Keratinocyte (primary cell): ENCODE data around the gene STON2. TPM values are rescaled to one million over a fixed set of nuclear protein-coding genes. Genes with fewer than 3 reads are reported as not detected.
A peak's percentile ranks its signal among the peaks of the same experiment; 100 is the strongest.

Experiments used
- DNase-seq: peaks from one replicate; pipeline ENCODE4 v3.0.0-alpha.2; 2011; ENCODE audit warnings: low read depth, missing footprints, low spot score
- FAIRE-seq: peaks from 2 replicates; lab custom pipeline; 2011; peaks lifted over from hg19 to GRCh38; lab: Jason Lieb, UNC
- H2AFZ ChIP-seq: 2 replicates; pipeline ENCODE4 v1.6.0; 2012; ENCODE audit warnings: low read length, control low read depth, inconsistent platforms; ENCODE audit not compliant: control insufficient read depth
- H3K27ac ChIP-seq: 2 replicates; pipeline ENCODE4 v1.5.1; 2011; ENCODE audit warnings: low read length; ENCODE audit not compliant: control insufficient read depth, insufficient read depth
- H3K27me3 ChIP-seq: 3 replicates; pipeline ENCODE4 v1.6.0; 2011; ENCODE audit warnings: low read length; ENCODE audit not compliant: control insufficient read depth, insufficient read depth; ENCODE audit errors: extremely low read depth
- H3K36me3 ChIP-seq, 2 experiments: 2 replicates in 1 of 2; 3 replicates in 1 of 2; pipeline ENCODE4 v1.5.1; 2011; ENCODE audit warnings: low read length in 2 of 2, mild to moderate bottlenecking in 1 of 2; ENCODE audit not compliant: control insufficient read depth in 2 of 2, insufficient read depth in 2 of 2; ENCODE audit errors: extremely low read depth in 1 of 2
- H3K4me1 ChIP-seq: 3 replicates; pipeline ENCODE4 v1.5.1; 2011; ENCODE audit warnings: low read length; ENCODE audit not compliant: control insufficient read depth, insufficient read depth; ENCODE audit errors: extremely low read depth
- H3K4me2 ChIP-seq: 3 replicates; pipeline ENCODE4 v1.6.0; 2011; ENCODE audit warnings: low read depth, low read length; ENCODE audit not compliant: control insufficient read depth, insufficient read depth; ENCODE audit errors: extremely low read depth
- H3K4me3 ChIP-seq, 3 experiments: fragments of 200-600 bp in 1 of 3; sonication (generic) in 1 of 3; 2 replicates in 2 of 3; 3 replicates in 1 of 3; pipeline ENCODE4 v1.5.1; 2011 to 2016; ENCODE audit warnings: low read length in 3 of 3, mild to moderate bottlenecking in 3 of 3, control low read depth in 2 of 3, inconsistent platforms in 1 of 3, low read depth in 1 of 3, mixed read lengths in 1 of 3, mixed run types in 1 of 3, moderate library complexity in 1 of 3; ENCODE audit not compliant: control insufficient read depth in 2 of 3, insufficient read depth in 2 of 3; ENCODE audit errors: extremely low read depth in 1 of 3
- H3K79me2 ChIP-seq: 2 replicates; pipeline ENCODE4 v1.6.0; 2012; ENCODE audit warnings: low read length; ENCODE audit not compliant: control insufficient read depth, insufficient read depth
- H3K9ac ChIP-seq: 3 replicates; pipeline ENCODE4 v1.6.0; 2011; ENCODE audit warnings: low read length; ENCODE audit not compliant: control insufficient read depth, insufficient read depth; ENCODE audit errors: extremely low read depth
- H3K9me1 ChIP-seq: 3 replicates; pipeline ENCODE4 v1.6.0; 2011; ENCODE audit warnings: low read length; ENCODE audit not compliant: control insufficient read depth, insufficient read depth; ENCODE audit errors: extremely low read depth
- H3K9me3 ChIP-seq: 2 replicates; pipeline ENCODE4 v1.5.1; 2012; ENCODE audit warnings: low read depth, low read length; ENCODE audit not compliant: control insufficient read depth
- H4K20me1 ChIP-seq: 3 replicates; pipeline ENCODE4 v1.6.0; 2011; ENCODE audit warnings: low read length; ENCODE audit not compliant: control insufficient read depth, insufficient read depth; ENCODE audit errors: extremely low read depth
- CTCF ChIP-seq, 3 experiments: IDR thresholded peaks in 1 of 3; conservative IDR thresholded peaks in 1 of 3; optimal IDR thresholded peaks in 1 of 3; 2 replicates in 2 of 3; 3 replicates in 1 of 3; pipeline versions ENCODE3 to v1.5.1; 2011; ENCODE audit warnings: low read length in 3 of 3, mild to moderate bottlenecking in 3 of 3, moderate library complexity in 2 of 3, control low read depth in 1 of 3, inconsistent platforms in 1 of 3; ENCODE audit not compliant: insufficient read depth in 2 of 3; ENCODE audit errors: extremely low read depth in 1 of 3
- EZH2 ChIP-seq: IDR thresholded peaks from one replicate; pipeline ENCODE4 v1.6.1; 2012; ENCODE audit warnings: inconsistent platforms, mild to moderate bottlenecking, low read length, moderate library complexity
- dilution Hi-C: fragments of 300-500 bp; cut with MboI; formaldehyde crosslinking; loops from one replicate; pipeline ENCODE4 v1.7.0; 2020; ENCODE audit warnings: low sequenced_read_pairs; ENCODE audit not compliant: extremely low pct_ligation_motif_present
- polyA plus RNA-seq, 5 experiments: library from polyadenylated mRNA; depleted of rRNA in 3 of 5; stranded (reverse) in 3 of 5; stranded (forward) in 1 of 5; unstranded in 1 of 5; fragments of >200 nt; gene quantifications; 1 replicate in 1 of 5; 2 replicates in 3 of 5; 3 replicates in 1 of 5; pipeline versions ENCODE4 v1.2.1 to v1.2.3, GENCODE V29; 2011 to 2012; ENCODE audit warnings: missing spikeins in 2 of 5, low read depth in 1 of 5, low replicate concordance in 1 of 5

STON2 gene
- polyA plus RNA-seq, 1 donor (not counting 4 experiments of a cell fraction or from before 2014, with no cell fraction given): 82.3 TPM

- Histone ChIP-seq H4K20me1 (peaks cover 3% of the 10 kb centered on the region), H3K4me2 (no peak overlapping the region), H3K9me1 (no peaks in the 10 kb centered on the region), H3K4me1 (peaks cover 6% of the 10 kb centered on the region), H3K9me3 (no peaks in the 10 kb centered on the region), H3K9ac (no peak overlapping the region), H2AFZ (no peak overlapping the region), H3K36me3 (peaks cover 0 to 2% of the 10 kb centered on the region in 2 experiments), H3K79me2 (peaks cover 7% of the 10 kb centered on the region), H3K27ac (no peak overlapping the region), H3K4me3 (no peak overlapping the region), H3K27me3 (no peaks in the 10 kb centered on the region)
- DNase-seq (no peak), FAIRE-seq (peak; percentile 23)
- TF ChIP-seq CTCF (optimal IDR thresholded peaks at IDR 0.05 in 1 of 3, IDR thresholded peaks at IDR 0.05 in 1 of 3, conservative IDR thresholded peaks at IDR 0.05 in 1 of 3; ENCODE audit: extremely low read depth in 1 of 3, insufficient read depth in 2 of 3, low read length in 3 of 3) (no peak), EZH2 (no peak)
- dilution Hi-C loops: no loop called here
Measured at GRCh38 chr14:81414123-81414522, 14.0 kb upstream of the STON2 start.

DNA sequence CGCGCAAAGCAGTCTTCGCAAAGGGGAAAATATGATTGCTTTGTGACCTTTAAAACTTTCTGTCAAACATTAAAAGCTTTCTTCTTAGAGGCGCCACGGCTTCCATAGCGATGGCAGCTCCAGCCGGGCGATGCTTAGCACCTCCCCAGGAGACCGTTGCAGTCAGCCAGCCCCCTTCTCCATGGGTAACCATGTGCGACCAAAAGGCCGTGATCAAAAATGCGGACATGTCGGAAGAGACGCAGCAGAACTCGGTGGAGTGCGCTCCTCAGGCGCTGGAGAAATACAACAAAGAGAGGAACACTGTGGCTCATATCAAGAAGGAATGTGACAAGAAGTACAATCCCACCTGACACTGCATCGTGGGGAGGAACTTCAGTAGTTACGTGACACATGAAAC lies 12.7 kb upstream of the STON2 start:
- Histone ChIP-seq H4K20me1 (peaks cover 3% of the 10 kb centered on the region), H3K36me3 (peaks cover 0 to under 1% of the 10 kb centered on the region in 2 experiments), H3K9me3 (no peaks in the 10 kb centered on the region), H3K4me1 (peaks cover 6% of the 10 kb centered on the region), H2AFZ (no peak overlapping the region), H3K79me2 (peaks cover 7% of the 10 kb centered on the region), H3K4me3 (no peak overlapping the region), H3K9ac (no peak overlapping the region), H3K27me3 (no peaks in the 10 kb centered on the region), H3K9me1 (no peaks in the 10 kb centered on the region), H3K4me2 (no peak overlapping the region), H3K27ac (no peak overlapping the region)
- DNase-seq (no peak), FAIRE-seq (no peak)
- dilution Hi-C loops: no loop called here
- no peak for TF ChIP-seq EZH2
- TF ChIP-seq CTCF (optimal IDR thresholded peaks at IDR 0.05 in 1 of 3, IDR thresholded peaks at IDR 0.05 in 1 of 3, conservative IDR thresholded peaks at IDR 0.05 in 1 of 3; ENCODE audit: extremely low read depth in 1 of 3, insufficient read depth in 2 of 3, low read length in 3 of 3): no peak
